Osteocyte (in vitro differentiated cells): ENCODE measurements around the gene RAP1GAP. TPM values are rescaled to one million over a fixed set of nuclear protein-coding genes. Genes with fewer than 3 reads are reported as not detected.

Source experiments
- DNase-seq: peaks from one replicate; pipeline ENCODE4 v3.0.0; 2021; ENCODE audit warnings: mixed read lengths; ENCODE audit not compliant: unreplicated experiment; ENCODE audit errors: extremely low spot score
- H3K27ac Mint-ChIP-seq: one replicate; pipeline ENCODE4 v1.8.0; 2021; ENCODE audit warnings: mild to moderate bottlenecking, mixed read lengths; ENCODE audit not compliant: unreplicated experiment
- H3K27me3 Mint-ChIP-seq: one replicate; pipeline ENCODE4 v1.8.0; 2021; ENCODE audit warnings: mixed read lengths; ENCODE audit not compliant: unreplicated experiment
- H3K36me3 Mint-ChIP-seq: one replicate; pipeline ENCODE4 v1.8.0; 2021; ENCODE audit warnings: mixed read lengths; ENCODE audit not compliant: unreplicated experiment
- H3K4me1 Mint-ChIP-seq: one replicate; pipeline ENCODE4 v1.8.0; 2021; ENCODE audit warnings: mixed read lengths; ENCODE audit not compliant: unreplicated experiment
- H3K4me3 Mint-ChIP-seq: one replicate; pipeline ENCODE4 v1.8.0; 2021; ENCODE audit warnings: mild to moderate bottlenecking, moderate library complexity, mixed read lengths; ENCODE audit not compliant: unreplicated experiment
- H3K9me3 Mint-ChIP-seq: one replicate; pipeline ENCODE4 v1.8.0; 2021; ENCODE audit warnings: mixed read lengths; ENCODE audit not compliant: unreplicated experiment
- CTCF ChIP-seq: fragments of 200-600 bp; sonication (generic); IDR thresholded peaks from 2 replicates; pipeline ENCODE4 v1.5.0; 2021; ENCODE audit warnings: antibody characterized with exemption, mild to moderate bottlenecking, moderate library complexity
- total RNA-seq: library from RNA; stranded (reverse); gene quantifications from 2 replicates; pipeline ENCODE4 v1.2.1, GENCODE V29; 2021

Gene RAP1GAP
- total RNA-seq, 1 donor from 2014 or later: 3.5 TPM

- no peaks in the 10 kb centered on the region for H3K27me3 Mint-ChIP-seq
- H3K9me3 Mint-ChIP-seq: no peaks in the 10 kb centered on the region
- H3K36me3 Mint-ChIP-seq: peaks cover 2% of the 10 kb centered on the region
- H3K27ac Mint-ChIP-seq: peak overlapping the region; percentile 42
- DNase-seq: no peak
- peaks cover 23% of the 10 kb centered on the region for H3K4me1 Mint-ChIP-seq
- no peak overlapping the region for H3K4me3 Mint-ChIP-seq
- no peak for TF ChIP-seq CTCF
Observed at GRCh38 chr1:21585037-21585436, 84.1 kb downstream of the RAP1GAP start.

GRCh38 chr1:21584096-21584495 is 85.1 kb downstream of the RAP1GAP start:
- H3K4me1 Mint-ChIP-seq: peaks cover 28% of the 10 kb centered on the region
- no peaks in the 10 kb centered on the region for H3K9me3 Mint-ChIP-seq
- H3K27ac Mint-ChIP-seq: no peak overlapping the region
- no peak overlapping the region for H3K4me3 Mint-ChIP-seq
- no peak for TF ChIP-seq CTCF
- DNase-seq: no peak
- peaks cover 5% of the 10 kb centered on the region for H3K27me3 Mint-ChIP-seq
- H3K36me3 Mint-ChIP-seq: peaks cover 2% of the 10 kb centered on the region

DNA sequence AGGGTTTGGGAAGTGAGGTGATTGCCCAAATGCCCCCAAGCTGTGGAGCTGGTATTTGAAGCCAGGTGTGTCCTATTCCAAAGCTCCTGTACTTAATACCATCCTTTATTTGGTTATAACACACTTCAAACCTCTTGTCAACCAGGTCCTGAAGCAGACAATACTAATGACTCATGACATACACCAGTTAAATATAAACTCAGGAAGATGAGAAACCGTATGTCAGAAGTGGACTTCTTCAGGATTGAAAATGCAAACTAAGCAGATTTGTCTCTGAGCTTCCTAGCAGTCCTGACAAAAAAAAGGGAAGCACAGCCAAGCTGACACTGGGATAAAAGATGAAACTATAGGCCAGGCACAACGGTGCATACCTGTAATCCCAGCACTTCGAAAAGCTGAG is 89.4 kb downstream of the RAP1GAP start:
- TF ChIP-seq CTCF: no peak
- Mint-ChIP-seq H3K27me3 (peaks cover 5% of the 10 kb centered on the region), H3K4me1 (peaks cover 8% of the 10 kb centered on the region), H3K4me3 (no peak overlapping the region), H3K36me3 (peaks cover 2% of the 10 kb centered on the region), H3K27ac (no peak overlapping the region), H3K9me3 (no peaks in the 10 kb centered on the region)
- no peak for DNase-seq

- H3K9me3 Mint-ChIP-seq: no peaks in the 10 kb centered on the region
- peaks cover 2% of the 10 kb centered on the region for H3K36me3 Mint-ChIP-seq
- no peak overlapping the region for H3K27ac Mint-ChIP-seq
- H3K27me3 Mint-ChIP-seq: peaks cover 5% of the 10 kb centered on the region
- TF ChIP-seq CTCF: no peak
- no peak overlapping the region for H3K4me3 Mint-ChIP-seq
- H3K4me1 Mint-ChIP-seq: peaks cover 16% of the 10 kb centered on the region
- no peak for DNase-seq
Observed at GRCh38 chr1:21577933-21578332, 91.2 kb downstream of the RAP1GAP start.

- peaks cover 5% of the 10 kb centered on the region for H3K27me3 Mint-ChIP-seq
- H3K9me3 Mint-ChIP-seq: no peaks in the 10 kb centered on the region
- no peak for DNase-seq
- H3K27ac Mint-ChIP-seq: no peak overlapping the region
- no peak for TF ChIP-seq CTCF
- H3K36me3 Mint-ChIP-seq: no peaks in the 10 kb centered on the region
- no peak overlapping the region for H3K4me3 Mint-ChIP-seq
- peaks cover 16% of the 10 kb centered on the region for H3K4me1 Mint-ChIP-seq
Observed at GRCh38 chr1:21577324-21577723, 91.8 kb downstream of the RAP1GAP start.
